ENCODE results near the gene TTC9.

Gene TTC9

DNA sequence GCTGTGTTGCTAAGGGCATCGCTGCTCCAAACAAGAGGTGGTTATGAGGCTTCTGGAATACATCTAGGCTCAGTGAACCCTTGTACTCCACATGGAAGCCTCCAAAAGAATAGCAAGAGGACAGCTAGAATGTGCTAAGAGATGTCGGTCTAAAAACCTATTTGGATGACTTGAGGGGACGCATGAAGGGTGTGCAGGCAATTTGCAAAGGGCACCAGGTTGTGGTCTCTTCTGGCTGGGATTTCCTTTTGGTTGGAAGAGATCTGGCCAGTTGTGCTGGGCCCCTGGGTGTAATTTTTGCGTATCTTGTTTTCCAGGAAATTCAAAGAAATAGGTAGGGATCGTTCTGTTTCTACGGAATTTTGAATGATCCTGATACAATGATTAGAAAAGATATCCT lies 4.2 kb downstream of the TTC9 start:
- no peak for DNase-seq (ENCODE audit: low spot score)

DNA sequence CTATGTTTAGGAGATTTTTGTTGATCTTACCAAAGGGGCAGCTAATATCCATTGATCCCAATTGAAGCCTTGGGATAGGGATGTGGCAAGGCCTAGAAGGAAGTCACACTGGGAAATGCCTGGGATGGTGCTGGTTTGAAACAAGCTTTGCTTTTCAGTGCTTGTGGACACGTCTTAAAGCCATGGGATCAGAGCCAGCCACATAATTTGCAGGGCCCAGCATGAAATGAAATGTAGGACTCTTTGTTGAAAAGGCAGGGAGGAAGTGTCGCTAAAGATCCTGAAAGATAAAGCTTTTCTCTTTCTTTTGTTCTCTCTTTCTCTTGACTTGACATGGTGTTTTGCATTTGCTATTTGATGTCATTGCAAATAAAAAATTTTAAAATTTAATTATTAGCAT lies 5.0 kb downstream of the TTC9 start:
- DNase-seq (ENCODE audit: low spot score): no peak

DNA sequence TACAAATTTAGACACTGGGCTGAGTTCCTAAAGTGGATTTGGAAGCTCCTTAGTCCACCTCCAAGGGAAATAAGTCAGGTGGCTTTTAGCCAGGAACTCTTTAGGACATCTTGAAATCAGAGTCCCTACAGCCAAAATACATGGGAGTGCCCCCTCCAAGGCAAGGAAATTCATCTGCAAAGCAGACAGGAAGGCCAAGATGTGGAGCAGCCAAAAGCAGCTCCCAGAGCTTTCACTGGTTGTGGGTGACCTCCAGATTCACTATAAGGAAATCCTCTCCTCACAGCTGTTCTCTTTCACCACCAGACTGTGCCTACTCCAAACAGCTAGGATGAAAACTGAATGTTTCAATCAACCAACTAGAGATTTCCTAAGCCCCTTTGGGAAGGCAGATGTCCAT lies 6.6 kb downstream of the TTC9 start:
- DNase-seq (ENCODE audit: low spot score): no peak

DNA sequence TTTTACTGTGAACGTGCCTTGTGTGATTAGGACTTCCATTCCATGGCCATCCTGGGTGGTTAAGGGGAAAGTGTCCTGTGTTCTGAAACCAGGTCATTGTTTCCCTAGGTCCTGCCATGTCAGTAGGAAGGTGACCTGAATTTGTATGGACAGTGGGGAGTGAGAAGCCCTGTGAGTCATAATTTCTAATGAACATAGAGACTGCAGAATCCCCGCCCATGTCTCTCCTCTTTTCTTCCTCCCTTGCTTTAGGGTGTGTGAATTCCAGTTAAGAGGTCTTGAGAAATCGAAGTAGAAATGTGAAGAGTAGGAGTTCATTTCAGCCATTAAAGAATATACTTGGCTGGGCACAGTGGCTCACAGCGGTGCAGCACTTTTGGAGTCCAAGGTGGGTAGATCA lies 8.1 kb downstream of the TTC9 start:
- DNase-seq (ENCODE audit: low spot score): no peak

DNA sequence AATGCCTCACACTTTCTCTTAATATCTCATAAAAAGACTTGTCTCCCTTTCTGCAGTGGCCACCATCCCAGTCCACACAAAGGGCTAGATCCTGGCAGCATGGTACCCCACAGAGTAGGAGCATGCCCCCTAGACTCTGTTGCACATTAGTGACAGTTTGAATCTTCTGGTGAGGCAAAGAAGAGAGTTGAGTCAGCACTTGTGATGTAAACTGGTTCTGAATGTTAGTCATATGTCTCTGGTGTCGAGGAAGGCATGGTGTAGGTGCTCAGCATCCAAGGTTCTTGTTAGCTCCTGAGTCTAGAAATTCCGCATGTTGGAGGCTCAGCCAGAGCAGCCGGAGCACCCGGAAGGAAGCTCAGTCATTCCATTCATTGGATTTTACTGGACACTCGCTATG lies 9.8 kb downstream of the TTC9 start:
- no peak for DNase-seq (ENCODE audit: low spot score)

DNA sequence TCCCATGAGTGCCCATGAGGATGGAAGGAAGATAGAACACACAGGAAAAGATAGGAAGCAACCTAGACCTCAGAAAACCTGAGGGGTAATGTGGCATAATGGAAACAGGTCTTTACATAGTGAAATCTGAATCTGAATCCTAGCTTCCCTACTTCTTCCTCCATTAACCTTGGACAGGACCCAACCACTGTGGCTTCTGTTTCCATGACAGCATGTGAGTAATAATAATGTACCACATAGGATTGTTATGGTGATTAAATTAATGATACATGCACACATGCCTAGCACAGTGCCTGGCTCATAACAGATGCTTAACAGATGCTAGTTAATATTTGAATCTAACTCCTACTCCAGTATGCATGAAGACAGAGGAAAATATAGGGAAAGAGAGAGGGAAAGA lies 11.2 kb downstream of the TTC9 start:
- no peak for DNase-seq (ENCODE audit: low spot score)

DNA sequence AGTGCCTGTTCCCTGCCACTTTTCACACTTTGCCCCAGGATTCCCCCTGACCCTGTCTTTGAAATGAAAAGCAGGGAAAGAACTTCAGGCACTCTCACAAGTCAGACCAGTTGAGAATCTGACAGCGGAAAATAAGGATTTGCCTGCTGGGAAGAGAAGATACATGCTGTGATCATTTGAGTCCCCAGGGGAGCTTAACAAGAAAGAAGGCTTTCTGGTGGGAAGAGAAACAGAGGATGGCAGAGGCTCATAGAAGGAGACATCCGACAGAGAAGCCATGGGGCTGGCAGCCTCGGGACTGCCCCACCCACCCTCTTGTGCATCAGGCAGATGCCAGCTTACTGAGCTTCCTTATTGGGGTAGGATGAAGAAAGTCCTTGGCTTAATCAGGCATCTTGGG lies 11.9 kb downstream of the TTC9 start:
- DNase-seq (ENCODE audit: low spot score): no peak

DNA sequence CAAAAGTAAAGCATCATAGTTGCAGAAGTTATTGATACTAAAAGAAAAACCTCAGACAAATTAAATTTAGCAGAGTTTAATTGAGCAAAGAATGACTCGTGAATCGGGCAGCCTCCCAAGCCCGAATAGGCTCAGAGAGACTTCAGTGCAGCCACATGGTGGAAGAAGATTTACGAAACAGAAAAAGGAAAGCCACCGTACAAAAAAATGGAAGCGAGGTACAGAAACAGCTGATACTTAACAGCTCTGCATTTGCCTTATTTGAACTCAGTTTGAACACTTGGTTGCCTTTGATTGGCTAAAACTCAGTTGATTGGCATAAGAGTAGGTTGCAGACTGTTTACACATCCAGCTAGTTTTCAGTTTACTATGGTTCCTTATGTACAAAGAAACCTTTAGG lies 12.9 kb downstream of the TTC9 start:
- no peak for DNase-seq (ENCODE audit: low spot score)

DNA sequence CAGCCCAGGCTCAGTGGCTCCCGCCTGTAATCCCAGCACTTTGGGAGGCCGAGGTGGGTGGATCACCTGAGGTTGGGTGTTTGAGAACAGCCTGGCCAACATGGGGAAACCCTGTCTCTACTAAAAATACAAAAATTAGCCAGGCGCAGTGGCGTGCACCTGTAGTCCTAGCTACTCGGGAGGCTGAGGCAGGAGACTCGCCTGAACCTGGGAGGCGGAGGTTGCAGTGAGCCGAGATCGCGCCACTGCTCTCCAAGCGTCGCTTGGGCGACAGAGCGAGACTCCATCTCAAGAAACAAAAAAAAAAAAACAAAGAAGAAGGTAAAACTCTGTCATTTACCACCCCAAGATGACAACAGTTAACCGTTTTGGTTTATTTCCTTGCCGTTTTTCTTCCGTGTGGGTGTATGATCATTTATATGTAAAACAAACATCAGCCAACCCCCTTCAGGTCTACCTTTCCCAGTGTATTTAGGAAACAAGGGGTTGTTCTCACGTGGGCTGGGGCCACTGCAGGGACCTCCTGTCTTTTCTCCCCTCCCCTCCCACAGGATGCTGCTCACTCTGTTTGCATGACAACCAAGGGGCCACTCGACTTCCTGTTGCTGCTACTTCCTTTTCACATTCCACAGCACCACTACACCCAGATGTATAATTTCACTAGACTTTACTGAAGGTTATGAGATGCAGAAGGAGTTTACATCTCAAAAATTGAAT lies 13.6 kb downstream of the TTC9 start:
- no peak for DNase-seq (ENCODE audit: low spot score)

DNA sequence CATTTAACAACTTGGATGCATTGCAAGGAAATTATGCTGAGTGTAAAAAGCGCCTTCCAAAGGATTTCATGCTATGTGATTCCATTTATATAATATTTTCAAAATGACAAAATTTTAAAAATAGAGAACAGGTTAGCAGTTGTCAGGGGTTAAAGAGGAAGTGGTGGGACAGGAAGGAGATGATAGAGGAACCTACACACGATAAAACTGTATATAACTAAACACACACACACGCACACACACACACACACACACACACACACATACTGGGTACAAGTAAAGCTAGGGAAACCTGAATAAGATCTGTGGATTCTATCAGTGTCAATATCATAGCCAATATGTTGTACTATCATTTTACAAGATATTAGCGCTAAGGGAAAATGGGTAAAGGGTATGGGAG lies 17.2 kb downstream of the TTC9 start:
- no peak for DNase-seq (ENCODE audit: low spot score)

DNA sequence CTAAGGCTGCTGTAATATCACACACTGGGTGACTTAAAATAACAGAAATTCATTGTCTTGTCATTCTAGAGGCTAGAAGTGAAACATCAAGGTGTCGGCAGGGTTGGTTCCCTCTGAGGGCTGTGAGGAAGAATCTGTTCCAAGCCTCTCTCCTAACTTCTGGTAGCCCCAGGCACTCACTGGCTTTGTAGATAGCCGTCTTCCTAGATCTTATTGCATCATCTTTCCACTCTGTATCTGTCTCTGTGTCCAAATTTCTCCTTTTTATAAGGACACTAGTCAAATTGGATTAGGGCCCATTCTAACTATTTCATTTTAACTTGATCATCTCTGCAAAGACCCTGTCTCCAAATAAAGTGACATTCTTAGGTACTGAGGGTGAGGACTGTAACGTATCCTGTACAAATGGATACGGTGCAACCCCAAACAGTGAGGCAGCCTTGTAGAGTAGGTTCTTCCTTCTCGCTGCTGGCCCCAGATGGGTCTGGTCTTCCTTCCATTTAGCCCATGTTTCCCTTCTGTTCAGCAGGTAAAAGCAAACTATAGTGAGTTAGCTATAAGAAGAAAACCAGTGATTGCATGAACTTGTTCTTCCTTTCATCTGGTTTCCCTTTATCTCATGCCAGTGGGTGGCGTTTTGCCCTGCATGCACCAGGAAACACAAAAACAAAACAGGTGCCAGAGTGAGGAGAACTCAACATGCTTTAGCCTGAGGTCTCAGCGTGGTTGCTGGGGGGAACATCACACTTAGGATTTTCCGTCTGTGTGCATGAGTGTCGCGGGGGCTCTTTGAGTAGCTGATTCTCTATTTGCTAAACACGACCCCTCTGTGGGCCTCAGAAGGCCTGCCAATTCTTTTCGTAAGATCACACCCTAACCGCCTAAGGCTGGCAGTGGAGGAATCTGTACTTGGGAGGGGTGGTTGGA lies 19.5 kb downstream of the TTC9 start:
- no peak for DNase-seq (ENCODE audit: low spot score)

DNA sequence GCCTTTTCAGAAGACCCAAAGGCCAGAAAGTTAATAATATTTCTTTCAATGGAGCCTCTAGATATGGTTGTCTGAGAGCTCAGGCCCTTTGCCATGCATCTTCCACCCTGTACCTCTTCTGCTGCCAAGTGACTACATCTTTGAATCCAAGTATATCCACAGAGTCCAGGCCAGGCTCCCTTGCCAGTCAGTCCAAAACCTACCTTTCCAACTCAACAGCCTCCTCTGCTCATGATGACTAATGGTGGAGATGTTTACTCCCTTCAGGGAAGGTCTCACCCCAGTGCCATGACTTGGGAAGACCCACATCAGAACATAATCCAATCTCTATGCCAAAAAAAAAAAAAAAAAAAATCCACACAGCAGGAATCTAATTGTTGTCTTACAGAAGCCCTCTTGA lies 20.4 kb downstream of the TTC9 start:
- no peak for DNase-seq (ENCODE audit: low spot score)

DNA sequence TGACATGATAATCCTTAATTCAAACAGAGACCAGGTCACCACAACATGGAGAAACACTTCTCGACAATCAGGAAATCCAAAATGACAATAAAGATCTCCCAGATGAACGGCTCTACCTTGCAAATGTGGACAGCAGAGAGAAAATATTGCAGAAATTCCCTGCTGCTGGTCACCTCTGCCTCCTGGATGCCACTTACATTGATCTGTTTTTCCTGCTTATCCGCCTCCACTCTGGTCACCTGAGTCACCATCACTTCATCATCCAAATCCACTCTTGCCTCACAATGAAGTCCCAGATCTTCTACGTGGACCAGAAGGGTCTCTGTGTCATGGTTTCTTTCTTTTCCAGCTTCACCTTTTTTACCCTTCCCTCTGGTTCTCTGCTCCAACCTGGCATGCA lies 21.1 kb downstream of the TTC9 start:
- DNase-seq (ENCODE audit: low spot score): no peak

DNA sequence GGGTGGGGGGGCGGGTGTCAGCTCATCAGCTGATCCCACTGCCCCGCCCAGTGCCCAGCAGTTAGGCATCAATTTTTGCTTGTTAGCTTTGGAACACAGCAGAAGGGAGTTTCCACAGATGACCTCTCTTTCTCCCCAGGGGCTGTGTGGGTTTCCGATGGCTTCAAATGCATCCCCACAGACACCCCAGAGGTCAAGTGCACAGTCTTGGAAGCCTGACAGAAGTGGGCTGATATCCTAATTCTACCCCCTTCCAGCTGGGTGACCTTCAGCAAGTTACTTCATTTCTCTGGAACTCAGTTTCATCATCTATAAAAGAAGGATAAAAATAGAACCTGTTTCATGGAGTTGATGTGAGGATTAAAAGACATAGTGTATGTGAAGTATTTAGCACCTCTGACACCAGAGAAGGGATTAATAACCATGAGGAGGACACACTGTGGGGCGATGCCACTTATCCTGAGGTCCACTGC lies 22.0 kb downstream of the TTC9 start:
- no peak for DNase-seq (ENCODE audit: low spot score)

DNA sequence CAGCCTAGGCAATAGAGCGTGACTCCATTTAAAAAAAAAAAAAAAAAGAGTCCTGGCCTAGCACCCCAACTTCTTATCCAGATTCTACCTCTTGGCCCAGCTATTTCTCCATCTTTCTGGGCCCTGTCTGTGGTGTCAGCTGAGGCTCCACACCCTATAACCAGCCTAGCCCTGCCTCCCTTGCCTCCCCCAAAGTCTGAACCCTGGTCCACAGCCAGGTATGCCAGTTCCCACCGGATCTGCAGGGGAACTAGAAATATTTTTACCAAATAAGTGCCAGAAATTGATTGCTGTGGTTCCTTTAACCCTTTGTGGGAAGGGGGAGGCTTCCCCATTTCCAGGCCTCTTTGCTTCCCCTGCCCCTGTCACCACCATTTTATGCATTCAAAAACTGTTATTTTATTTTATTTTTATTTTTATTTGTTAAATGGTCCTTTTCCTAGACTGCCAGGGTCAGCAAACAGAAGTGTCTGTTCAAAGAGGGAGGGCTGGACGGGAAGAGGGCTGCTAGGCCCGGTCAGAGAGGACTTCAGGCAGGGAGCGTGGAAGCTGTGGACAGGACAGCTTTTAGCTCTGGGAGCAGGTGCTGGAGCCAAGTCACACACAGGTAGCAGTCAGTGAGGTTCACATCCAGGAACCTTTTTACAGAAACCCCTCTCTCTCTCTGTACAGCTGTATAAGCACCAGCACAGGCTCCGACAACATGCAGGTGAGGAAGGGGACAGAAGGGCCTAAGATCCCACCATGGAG lies 23.2 kb downstream of the TTC9 start:
- DNase-seq (ENCODE audit: low spot score): no peak

DNA sequence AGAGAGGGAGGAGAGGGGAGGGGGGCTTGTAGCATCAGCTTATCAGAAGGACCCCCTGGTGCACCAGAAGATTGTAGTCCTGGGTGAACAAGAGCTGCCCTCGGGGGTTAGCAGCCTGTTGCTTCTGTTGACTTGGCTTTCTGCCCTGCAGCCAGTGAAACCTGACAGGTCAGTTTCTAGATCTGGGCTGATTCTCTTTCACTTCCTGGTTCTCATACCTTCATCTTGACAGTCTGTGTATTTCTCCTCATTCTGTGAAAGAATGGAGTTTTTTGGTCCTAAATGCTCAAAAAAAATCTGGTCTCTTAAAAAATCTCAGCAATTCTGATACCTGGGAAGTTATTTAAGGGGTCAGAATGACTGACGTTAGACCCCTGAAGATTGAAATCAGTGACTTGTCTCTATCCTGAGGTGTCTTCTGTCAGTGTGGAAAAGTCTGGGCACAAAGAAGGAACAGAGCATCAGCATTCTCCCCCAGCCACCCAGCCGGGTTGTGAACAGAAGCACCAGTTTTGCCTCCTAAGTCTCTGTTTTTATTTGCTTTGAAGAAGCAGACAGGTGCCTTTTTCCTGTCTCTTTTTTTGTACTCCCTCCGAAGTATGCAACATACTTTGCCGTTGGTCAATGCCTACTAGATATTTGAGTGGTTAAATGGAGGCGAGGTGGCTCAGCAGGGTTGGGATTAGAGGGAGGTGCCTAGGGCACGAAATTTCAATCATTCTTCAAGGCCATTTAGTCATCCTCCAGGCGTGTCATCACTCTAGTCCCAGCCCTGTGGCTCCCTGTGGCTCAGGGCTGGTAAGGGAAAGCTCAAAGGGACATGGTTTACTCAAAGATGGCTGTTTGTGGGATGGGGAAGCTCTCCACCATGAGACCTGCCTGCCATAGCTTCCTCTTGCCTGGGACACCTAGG lies 24.0 kb downstream of the TTC9 start:
- DNase-seq (ENCODE audit: low spot score): no peak

DNA sequence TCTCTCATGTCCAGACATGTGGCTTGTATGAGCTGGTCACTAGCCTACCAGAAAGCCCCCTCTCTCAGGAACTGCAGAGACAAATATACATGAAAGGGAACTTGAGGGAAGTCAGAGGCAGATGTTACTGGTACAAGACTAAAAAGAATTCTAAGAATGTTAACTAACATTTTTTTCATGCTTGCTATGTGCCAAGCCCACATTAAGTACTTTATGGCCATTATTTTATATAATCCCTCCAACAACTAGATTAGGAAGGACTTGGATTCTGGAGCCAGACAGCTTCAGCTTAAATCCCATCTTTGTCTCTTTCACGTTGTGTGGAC lies 24.6 kb downstream of the TTC9 start:
- no peak for DNase-seq (ENCODE audit: low spot score)

DNA sequence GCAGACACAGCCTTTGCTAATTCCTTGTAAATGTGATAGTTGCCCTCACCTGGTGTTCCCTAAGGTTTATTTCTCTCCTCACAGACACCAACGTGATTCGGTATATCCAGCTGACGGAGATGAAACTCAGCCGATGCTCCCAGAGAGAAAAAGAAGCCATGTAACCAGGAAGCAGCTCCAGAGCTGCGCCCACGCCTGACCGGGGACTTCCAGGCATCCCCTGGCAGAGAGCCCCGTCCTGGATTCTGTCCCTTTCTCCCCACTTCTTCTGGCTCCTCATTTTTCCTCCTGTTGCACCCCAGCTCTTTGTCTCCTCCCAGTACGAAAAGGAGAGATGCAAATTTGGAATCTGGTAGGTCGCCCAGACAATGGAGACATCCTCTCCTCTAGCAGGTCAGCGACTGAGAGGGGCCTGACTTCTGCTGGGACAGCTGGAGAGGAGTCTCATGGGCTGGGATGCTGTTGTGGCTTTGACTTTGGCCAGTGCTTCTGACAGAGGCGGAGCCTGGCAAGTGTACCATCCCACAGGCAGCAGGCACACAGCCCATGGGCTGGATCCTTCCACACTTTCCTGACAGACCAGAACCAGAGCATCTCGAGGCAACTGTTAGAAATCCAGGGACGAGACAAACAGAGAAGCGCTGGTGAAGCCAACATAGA lies 29.4 kb downstream of the TTC9 start:
- no peak for DNase-seq (ENCODE audit: low spot score)

DNA sequence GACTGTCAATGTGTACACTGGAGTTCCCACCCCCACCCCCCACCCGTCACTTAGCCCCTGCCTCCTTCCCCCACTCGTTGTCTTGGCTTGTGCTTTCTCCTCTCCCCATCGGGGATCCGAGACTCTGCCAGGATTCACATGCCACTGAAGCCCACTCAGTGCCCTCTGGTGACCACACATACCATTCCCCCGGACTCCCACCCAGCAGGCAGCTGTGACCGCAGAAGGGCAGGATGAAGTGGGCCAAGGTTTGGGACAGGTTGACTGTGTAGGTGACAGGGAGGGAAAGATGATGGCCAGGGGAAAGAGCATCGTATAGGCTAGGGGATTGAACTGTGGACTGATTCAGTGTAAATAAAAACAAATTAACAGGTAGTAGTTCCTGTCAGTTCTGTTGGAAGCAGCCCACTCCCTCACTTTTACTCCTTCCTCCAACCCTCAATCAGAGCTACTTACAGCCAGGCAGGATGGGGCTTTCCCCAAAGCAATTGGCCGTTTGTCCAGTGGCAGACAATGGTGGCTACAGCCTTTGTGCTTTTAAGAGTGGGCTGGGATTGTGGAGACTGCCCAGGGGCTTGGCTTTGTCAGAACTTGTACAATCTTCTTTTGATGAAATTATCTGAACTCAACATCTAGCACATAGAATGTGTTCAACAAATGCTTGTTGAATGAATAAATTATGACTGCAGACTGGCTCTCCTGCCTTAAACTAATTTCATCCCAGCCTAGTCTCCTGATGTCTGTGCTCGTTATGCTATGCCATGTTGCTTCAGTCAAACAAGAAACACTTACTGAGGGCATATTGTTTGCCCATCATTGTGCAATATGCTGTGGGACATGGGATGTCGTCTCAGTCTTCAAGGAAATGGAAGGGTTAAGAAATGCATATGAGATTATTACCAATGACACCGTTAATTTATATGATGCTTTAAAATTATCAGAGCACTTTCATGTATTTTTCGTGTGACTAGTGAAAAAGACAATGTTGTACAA lies 30.2 kb downstream of the TTC9 start:
- DNase-seq (ENCODE audit: low spot score): no peak

DNA sequence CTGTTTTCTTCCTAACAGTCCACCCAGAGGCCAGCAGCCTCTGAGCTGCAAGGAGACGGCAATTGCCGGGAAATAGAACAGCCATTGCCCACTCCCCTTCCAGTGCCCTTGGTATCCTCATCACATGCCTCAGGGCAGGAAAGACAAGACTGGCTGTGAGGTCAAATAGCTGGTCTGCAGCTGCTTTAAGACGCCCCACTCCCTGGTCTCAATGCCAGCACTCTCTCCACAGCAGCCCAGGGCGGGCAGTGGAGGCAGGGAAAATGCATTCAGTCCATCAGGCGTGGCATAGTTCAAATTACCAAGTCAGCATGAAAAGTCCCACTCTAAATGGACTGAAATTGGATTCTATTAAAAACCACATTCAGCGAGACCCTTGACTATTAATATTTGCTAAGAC lies 35.6 kb downstream of the TTC9 start:
- DNase-seq (ENCODE audit: low spot score): no peak

Data from left forelimb (tissue), 1 donor.